Prostate gland (tissue), 2 donors: Measurements from ENCODE around the gene SNRPB2.

ENCODE experiments used
- POLR2A ChIP-seq: fragments of 450-650 bp; IDR thresholded peaks from one replicate; pipeline ENCODE4 v1.6.1; 2016; ENCODE audit warnings: antibody characterized with exemption, mild to moderate bottlenecking
- POLR2AphosphoS5 ChIP-seq: sonication (generic); formaldehyde crosslinking; IDR thresholded peaks from one replicate; pipeline ENCODE4 v1.6.1; 2017; ENCODE audit warnings: antibody characterized with exemption
- TF ChIP-seq, protein P1 (sequence below), 4 experiments: fragments of 200-600 bp in 2 of 4; fragments of 450-650 bp in 2 of 4; sonication (generic) in 2 of 4; IDR thresholded peaks; 1 replicate in 3 of 4; 2 replicates in 1 of 4; pipeline ENCODE4 v1.5.1; 2016 to 2019; ENCODE audit warnings: antibody characterized with exemption in 4 of 4, mild to moderate bottlenecking in 2 of 4, moderate library complexity in 2 of 4

- TF ChIP-seq, protein P1, sequence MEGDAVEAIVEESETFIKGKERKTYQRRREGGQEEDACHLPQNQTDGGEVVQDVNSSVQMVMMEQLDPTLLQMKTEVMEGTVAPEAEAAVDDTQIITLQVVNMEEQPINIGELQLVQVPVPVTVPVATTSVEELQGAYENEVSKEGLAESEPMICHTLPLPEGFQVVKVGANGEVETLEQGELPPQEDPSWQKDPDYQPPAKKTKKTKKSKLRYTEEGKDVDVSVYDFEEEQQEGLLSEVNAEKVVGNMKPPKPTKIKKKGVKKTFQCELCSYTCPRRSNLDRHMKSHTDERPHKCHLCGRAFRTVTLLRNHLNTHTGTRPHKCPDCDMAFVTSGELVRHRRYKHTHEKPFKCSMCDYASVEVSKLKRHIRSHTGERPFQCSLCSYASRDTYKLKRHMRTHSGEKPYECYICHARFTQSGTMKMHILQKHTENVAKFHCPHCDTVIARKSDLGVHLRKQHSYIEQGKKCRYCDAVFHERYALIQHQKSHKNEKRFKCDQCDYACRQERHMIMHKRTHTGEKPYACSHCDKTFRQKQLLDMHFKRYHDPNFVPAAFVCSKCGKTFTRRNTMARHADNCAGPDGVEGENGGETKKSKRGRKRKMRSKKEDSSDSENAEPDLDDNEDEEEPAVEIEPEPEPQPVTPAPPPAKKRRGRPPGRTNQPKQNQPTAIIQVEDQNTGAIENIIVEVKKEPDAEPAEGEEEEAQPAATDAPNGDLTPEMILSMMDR (IDR thresholded peaks at IDR 0.05): no peak
- TF ChIP-seq POLR2A: no peak
- no peak for TF ChIP-seq POLR2AphosphoS5
These were observed 34.7 kb downstream of the SNRPB2 start for GRCh38 chr20:16764560-16764959.
